PFSK-1 (cell line): Measurements from ENCODE around the gene GPM6B. TPM values are rescaled to one million over a fixed set of nuclear protein-coding genes. Genes with fewer than 3 reads are reported as not detected.

Source experiments
- FOXP2 ChIP-seq: optimal IDR thresholded peaks from 2 replicates; pipeline ENCODE3; 2011; ENCODE audit warnings: borderline replicate concordance, control low read depth, inconsistent platforms; ENCODE audit not compliant: insufficient read depth; ENCODE audit errors: extremely low read length, extremely low read depth
- POLR2AphosphoS5 ChIP-seq: IDR thresholded peaks from 2 replicates; pipeline ENCODE4 v1.6.1; 2012; ENCODE audit warnings: low read depth, mild to moderate bottlenecking, control low read depth, low read length, moderate library complexity
- REST ChIP-seq, 2 experiments: IDR thresholded peaks; 2 replicates each; pipeline versions ENCODE4 v1.6.1 to v1.8.0; 2011 to 2012; ENCODE audit warnings: low read depth in 2 of 2, low read length in 2 of 2, control low read depth in 1 of 2, inconsistent platforms in 1 of 2, mild to moderate bottlenecking in 1 of 2, moderate library complexity in 1 of 2; ENCODE audit not compliant: insufficient read depth in 1 of 2
- SIN3A ChIP-seq: IDR thresholded peaks from 2 replicates; pipeline ENCODE4 v1.6.1; 2012; ENCODE audit warnings: mild to moderate bottlenecking, low read length, moderate library complexity, borderline replicate concordance; ENCODE audit not compliant: insufficient read depth
- TAF1 ChIP-seq: IDR thresholded peaks from 2 replicates; pipeline ENCODE4 v1.6.1; 2012; ENCODE audit warnings: low read length, control low read depth, borderline replicate concordance; ENCODE audit not compliant: insufficient read depth
- polyA plus RNA-seq: library from polyadenylated mRNA; unstranded; fragments of >200 nt; gene quantifications from one replicate; pipeline ENCODE4 v1.2.1, GENCODE V29; 2012; ENCODE audit warnings: low read depth, missing spikeins; ENCODE audit not compliant: insufficient read length

Gene GPM6B
- polyA plus RNA-seq = 0.46 TPM

- no peak for TF ChIP-seq TAF1
- TF ChIP-seq FOXP2 = no peak
- TF ChIP-seq REST (IDR thresholded peaks at IDR 0.05; ENCODE audit: insufficient read depth in 1 of 2, low read depth in 2 of 2, low read length in 2 of 2) = no peak
- TF ChIP-seq SIN3A = no peak
- TF ChIP-seq POLR2AphosphoS5 = no peak
These were observed at the start of gene GPM6B for GRCh38 chrX:13816643-13817627. Gene GPM6B (minus strand): TSS chrX:13817093. CDS start chrX:13816904, 189 bp downstream.

GRCh38 chrX:13864264-13864663 is 47.4 kb upstream of the GPM6B start:
- TF ChIP-seq TAF1 (no peak), FOXP2 (no peak), POLR2AphosphoS5 (no peak), REST (IDR thresholded peaks at IDR 0.05; ENCODE audit: insufficient read depth in 1 of 2, low read depth in 2 of 2, low read length in 2 of 2) (no peak), SIN3A (no peak)

GRCh38 chrX:13863324-13863723 is 46.4 kb upstream of the GPM6B start:
- TF ChIP-seq TAF1 (no peak), POLR2AphosphoS5 (no peak), SIN3A (no peak), FOXP2 (no peak), REST (IDR thresholded peaks at IDR 0.05; ENCODE audit: insufficient read depth in 1 of 2, low read depth in 2 of 2, low read length in 2 of 2) (no peak)

- TF ChIP-seq SIN3A (no peak), POLR2AphosphoS5 (no peak), TAF1 (no peak), FOXP2 (no peak), REST (IDR thresholded peaks at IDR 0.05; ENCODE audit: insufficient read depth in 1 of 2, low read depth in 2 of 2, low read length in 2 of 2) (no peak)
These were observed 42.8 kb upstream of the GPM6B start for GRCh38 chrX:13859724-13860123.
